Effector memory CD4-positive, alpha-beta T cell (primary cell): ENCODE results near the gene OTOG.

ENCODE experiments used
- DNase-seq, 3 donors: peaks; one replicate each; pipeline ENCODE4 v3.0.0-alpha.2; 2020
- H3K27ac ChIP-seq: 2 replicates; pipeline ENCODE4 v1.7.0; 2013; ENCODE audit warnings: mild to moderate bottlenecking, low read length, moderate library complexity; ENCODE audit not compliant: insufficient read depth, poor library complexity, severe bottlenecking
- H3K27me3 ChIP-seq: replicated peaks from 2 replicates; pipeline ENCODE4 v1.7.0; 2013; ENCODE audit warnings: mild to moderate bottlenecking, low read length; ENCODE audit not compliant: insufficient read depth, control insufficient read depth, poor library complexity, severe bottlenecking
- H3K36me3 ChIP-seq: 2 replicates; pipeline ENCODE4 v1.7.0; 2013; ENCODE audit warnings: mild to moderate bottlenecking, low read length, moderate library complexity; ENCODE audit not compliant: control insufficient read depth, insufficient read depth
- H3K4me1 ChIP-seq: 2 replicates; pipeline ENCODE4 v1.7.0; 2013; ENCODE audit warnings: low read length, mild to moderate bottlenecking; ENCODE audit not compliant: control insufficient read depth, insufficient read depth, poor library complexity, severe bottlenecking
- H3K4me3 ChIP-seq: 2 replicates; pipeline ENCODE4 v1.7.0; 2013; ENCODE audit warnings: low read length, low read depth, mild to moderate bottlenecking; ENCODE audit not compliant: insufficient read depth, poor library complexity, severe bottlenecking
- H3K9me3 ChIP-seq: 2 replicates; pipeline ENCODE4 v1.7.0; 2013; ENCODE audit warnings: mild to moderate bottlenecking, low read length, moderate library complexity; ENCODE audit not compliant: control insufficient read depth

OTOG gene

GRCh38 chr11:17558916-17559315 lies 11.9 kb downstream of the OTOG start:
- no peak overlapping the region for H3K4me3 ChIP-seq
- H3K4me1 ChIP-seq, result no peaks in the 10 kb centered on the region
- H3K36me3 ChIP-seq, result no peaks in the 10 kb centered on the region
- no peak for DNase-seq
- no peaks in the 10 kb centered on the region for H3K9me3 ChIP-seq
- no peaks in the 10 kb centered on the region for H3K27me3 ChIP-seq
- no peak overlapping the region for H3K27ac ChIP-seq

DNA sequence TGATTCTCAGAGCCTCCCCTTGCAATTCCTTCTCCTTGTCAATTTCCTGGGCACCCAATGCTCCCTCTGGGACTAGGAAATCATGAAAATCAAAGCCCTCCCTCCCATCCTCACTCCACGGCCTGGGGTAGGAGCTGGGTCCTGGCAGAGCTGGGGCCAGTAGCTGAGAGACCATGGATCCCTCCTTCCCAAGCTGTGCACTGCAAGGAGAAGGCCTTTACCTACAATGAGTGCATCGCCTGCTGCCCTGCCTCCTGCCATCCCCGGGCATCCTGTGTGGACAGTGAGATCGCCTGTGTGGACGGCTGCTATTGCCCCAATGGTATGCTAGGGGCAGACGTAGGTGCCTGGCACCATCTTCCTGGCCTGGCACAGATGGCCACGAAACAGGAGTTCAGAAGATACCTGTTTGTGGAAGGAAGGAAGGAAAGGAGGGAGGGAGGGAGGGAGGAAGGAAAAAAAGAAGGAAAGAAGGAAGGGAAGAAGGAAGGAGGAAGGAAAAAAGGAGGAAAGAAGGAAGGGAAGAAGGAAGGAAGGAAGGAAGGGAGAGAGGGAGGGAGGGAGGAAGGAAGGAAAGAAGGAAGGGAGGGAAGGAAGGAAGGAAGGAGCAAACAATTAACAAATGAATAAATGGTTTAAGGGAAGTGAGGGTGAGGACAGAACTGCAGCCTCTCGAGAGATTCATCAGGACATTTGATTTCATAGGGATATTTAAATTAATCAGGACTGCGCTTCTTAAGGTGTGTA lies 12.5 kb downstream of the OTOG start:
- Histone ChIP-seq H3K4me3 (no peak overlapping the region), H3K27ac (no peak overlapping the region), H3K4me1 (no peaks in the 10 kb centered on the region), H3K36me3 (no peaks in the 10 kb centered on the region), H3K9me3 (no peaks in the 10 kb centered on the region), H3K27me3 (no peaks in the 10 kb centered on the region)
- no peak for DNase-seq

DNA sequence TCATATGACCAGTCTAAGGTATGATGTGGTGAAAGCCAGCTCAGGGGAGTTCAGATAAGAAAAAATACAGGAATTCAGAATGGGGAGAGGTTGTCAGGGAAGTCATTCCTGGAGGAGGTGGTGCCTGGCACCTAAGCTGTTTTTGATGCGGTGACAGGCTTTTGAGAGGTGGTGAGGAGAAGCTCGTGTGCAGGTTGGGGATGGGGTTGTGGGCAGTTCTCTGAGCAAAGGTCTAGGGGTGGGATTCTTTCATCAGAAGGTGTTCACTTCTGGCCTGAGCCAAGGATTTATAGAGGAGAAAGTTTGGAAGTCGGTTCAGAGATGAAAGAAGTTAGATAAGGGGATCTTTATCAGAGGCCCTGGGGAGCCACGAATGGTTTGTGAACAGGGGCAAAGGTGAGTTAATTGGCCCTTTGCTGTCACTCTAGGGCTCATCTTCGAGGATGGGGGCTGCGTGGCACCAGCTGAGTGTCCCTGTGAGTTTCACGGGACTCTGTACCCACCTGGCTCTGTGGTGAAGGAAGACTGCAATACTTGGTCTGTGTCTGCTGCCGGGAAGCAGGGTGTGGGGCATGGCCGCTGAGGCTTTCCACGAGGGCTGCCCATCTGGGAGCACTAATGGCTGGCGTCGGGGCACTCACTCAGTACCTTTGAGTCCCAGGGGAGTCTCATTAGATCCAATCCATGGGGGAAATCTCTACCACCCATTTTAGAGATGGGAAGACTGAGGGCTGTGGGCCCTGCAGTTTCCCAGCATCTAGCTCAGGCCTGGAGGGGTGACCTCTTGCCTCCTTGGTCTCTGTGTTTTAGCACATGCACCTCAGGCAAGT lies 13.4 kb downstream of the OTOG start:
- no peak overlapping the region for H3K4me3 ChIP-seq
- H3K27me3 ChIP-seq, result no peaks in the 10 kb centered on the region
- no peak overlapping the region for H3K27ac ChIP-seq
- no peaks in the 10 kb centered on the region for H3K4me1 ChIP-seq
- DNase-seq, result no peak
- H3K9me3 ChIP-seq, result no peaks in the 10 kb centered on the region
- H3K36me3 ChIP-seq, result no peaks in the 10 kb centered on the region

GRCh38 chr11:17561111-17561415 lies 14.0 kb downstream of the OTOG start:
- no peaks in the 10 kb centered on the region for H3K4me1 ChIP-seq
- H3K27me3 ChIP-seq, result no peaks in the 10 kb centered on the region
- H3K36me3 ChIP-seq, result no peaks in the 10 kb centered on the region
- no peaks in the 10 kb centered on the region for H3K9me3 ChIP-seq
- H3K27ac ChIP-seq, result no peak overlapping the region
- DNase-seq, result no peak
- no peak overlapping the region for H3K4me3 ChIP-seq

DNA sequence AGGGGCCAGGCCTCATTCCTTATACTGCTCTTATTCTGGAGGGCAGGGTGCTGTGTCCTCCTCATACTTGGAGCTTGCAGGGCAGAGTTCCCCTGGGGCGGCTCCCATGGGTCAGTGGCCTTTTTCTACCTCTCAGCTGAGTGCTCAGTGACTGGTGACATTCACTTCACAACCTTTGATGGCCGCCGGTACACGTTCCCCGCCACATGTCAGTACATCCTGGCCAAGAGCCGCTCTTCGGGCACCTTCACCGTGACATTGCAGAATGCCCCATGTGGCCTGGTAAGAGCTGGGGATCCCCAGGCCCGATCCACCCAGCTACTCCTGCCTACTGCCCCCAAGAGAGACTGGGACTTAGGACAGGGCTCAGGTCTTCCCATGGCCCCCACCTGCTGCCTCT lies 14.5 kb downstream of the OTOG start:
- Histone ChIP-seq H3K4me3 (no peak overlapping the region), H3K27me3 (no peaks in the 10 kb centered on the region), H3K27ac (no peak overlapping the region), H3K4me1 (no peaks in the 10 kb centered on the region), H3K9me3 (no peaks in the 10 kb centered on the region), H3K36me3 (no peaks in the 10 kb centered on the region)
- DNase-seq, result no peak

DNA sequence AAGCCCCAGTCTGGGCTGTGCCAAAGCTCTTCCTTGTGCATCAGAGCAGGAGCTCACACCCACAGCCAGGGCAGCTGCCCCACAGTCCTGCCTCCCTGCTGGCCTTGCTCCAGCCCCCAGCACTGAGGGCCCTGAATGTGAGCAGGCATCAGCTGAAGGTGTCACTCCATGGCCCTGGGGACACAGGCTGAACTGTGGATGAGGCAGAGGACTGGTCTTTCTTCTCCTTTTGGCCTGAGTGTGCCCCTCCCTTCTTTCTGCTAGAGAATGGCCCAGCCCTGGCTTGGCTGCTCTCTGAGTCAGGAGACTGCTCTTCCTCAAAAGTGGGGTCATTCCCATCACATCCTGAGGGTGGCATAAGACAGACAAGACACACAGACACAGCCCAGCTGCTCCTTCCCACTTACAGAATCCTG lies 16.2 kb downstream of the OTOG start:
- Histone ChIP-seq H3K4me3 (no peak overlapping the region), H3K27ac (no peak overlapping the region), H3K4me1 (no peaks in the 10 kb centered on the region), H3K9me3 (no peaks in the 10 kb centered on the region), H3K36me3 (no peaks in the 10 kb centered on the region), H3K27me3 (no peaks in the 10 kb centered on the region)
- DNase-seq, result no peak

DNA sequence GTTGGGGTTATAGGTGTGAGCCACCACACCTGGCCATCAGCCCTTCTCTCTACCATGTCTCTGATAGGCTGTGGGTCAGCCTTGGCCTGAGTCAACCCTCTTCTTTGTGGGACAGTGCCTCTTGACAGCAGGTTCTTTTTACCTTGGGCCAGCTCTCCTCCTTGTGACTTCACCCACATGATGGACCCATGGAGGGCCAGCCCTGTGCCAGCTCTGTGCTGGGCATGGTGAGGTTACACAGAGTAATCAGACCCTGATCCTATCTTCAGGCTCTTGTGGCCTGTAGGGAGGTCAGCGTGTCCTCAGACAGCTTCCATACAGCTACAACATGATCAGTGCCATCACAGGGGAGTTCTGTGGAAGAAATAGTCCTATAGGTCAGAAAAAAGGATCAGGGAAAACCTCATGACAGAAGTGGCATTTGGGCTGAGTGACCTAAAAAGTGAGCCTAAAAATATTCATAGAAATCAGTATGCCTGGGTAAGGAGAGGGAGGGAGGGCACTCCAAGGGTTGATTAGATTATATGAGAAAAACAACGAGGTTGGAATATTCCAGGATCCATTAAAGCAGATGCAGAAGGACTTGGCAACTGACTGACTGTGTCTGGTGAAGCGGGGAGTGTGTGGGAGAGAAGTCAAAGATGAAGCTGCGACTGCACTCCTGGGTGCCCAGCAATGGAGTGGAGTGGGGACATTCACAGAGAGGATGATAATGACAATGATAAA lies 17.1 kb downstream of the OTOG start:
- no peak overlapping the region for H3K27ac ChIP-seq
- H3K4me1 ChIP-seq, result no peaks in the 10 kb centered on the region
- DNase-seq, result no peak
- no peaks in the 10 kb centered on the region for H3K36me3 ChIP-seq
- no peak overlapping the region for H3K4me3 ChIP-seq
- H3K9me3 ChIP-seq, result no peaks in the 10 kb centered on the region
- no peaks in the 10 kb centered on the region for H3K27me3 ChIP-seq

DNA sequence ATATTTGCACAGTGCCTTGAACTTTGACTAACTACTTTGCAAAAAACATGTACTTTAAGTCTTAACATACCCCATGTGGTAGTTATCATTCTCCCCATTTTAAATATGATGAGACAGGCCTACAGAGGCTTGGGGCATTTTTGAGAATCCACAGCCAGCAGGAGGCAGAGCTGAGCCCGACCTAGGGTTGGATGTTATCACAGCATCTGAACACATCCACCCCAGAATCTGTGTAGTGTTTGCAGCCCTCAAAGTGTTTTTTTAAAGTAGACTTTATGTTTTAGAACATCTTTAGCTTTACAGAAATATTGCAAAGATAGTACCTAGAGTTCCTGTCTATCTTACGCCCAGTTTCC lies 17.6 kb downstream of the OTOG start:
- no peaks in the 10 kb centered on the region for H3K36me3 ChIP-seq
- H3K9me3 ChIP-seq, result no peaks in the 10 kb centered on the region
- no peak for DNase-seq
- no peaks in the 10 kb centered on the region for H3K27me3 ChIP-seq
- H3K27ac ChIP-seq, result no peak overlapping the region
- H3K4me1 ChIP-seq, result no peaks in the 10 kb centered on the region
- H3K4me3 ChIP-seq, result no peak overlapping the region

GRCh38 chr11:17568944-17569343 lies 21.9 kb downstream of the OTOG start:
- H3K4me1 ChIP-seq, result no peaks in the 10 kb centered on the region
- no peak overlapping the region for H3K4me3 ChIP-seq
- no peaks in the 10 kb centered on the region for H3K27me3 ChIP-seq
- no peak overlapping the region for H3K27ac ChIP-seq
- no peaks in the 10 kb centered on the region for H3K36me3 ChIP-seq
- no peak for DNase-seq
- H3K9me3 ChIP-seq, result no peaks in the 10 kb centered on the region

DNA sequence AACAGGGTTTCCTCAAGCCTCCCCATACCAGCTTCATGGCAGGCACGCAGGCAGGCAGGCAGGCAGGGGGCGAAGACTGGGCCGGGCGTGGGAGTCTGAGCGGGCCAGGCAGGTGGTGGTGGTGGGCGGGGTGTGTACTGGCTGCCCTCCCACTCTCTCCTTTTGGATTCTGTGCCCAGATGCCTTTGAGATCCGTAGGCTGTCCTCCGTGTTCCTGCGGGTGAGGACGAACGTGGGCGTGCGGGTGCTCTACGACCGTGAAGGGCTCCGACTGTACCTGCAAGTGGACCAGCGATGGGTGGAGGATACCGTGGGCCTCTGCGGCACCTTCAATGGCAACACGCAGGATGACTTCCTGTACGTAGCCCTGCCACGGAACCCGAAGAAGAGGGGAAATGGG lies 23.0 kb downstream of the OTOG start:
- no peaks in the 10 kb centered on the region for H3K4me1 ChIP-seq
- H3K4me3 ChIP-seq, result no peak overlapping the region
- no peaks in the 10 kb centered on the region for H3K9me3 ChIP-seq
- no peaks in the 10 kb centered on the region for H3K27me3 ChIP-seq
- H3K36me3 ChIP-seq, result no peaks in the 10 kb centered on the region
- H3K27ac ChIP-seq, result no peak overlapping the region
- DNase-seq, result no peak
